Osteocyte (in vitro differentiated cells): Measurements from ENCODE around the gene PTGES3. TPM values are rescaled to one million over a fixed set of nuclear protein-coding genes. Genes with fewer than 3 reads are reported as not detected.

Experiments
- DNase-seq: peaks from one replicate; pipeline ENCODE4 v3.0.0; 2021; ENCODE audit warnings: mixed read lengths; ENCODE audit not compliant: unreplicated experiment; ENCODE audit errors: extremely low spot score
- H3K27ac Mint-ChIP-seq: one replicate; pipeline ENCODE4 v1.8.0; 2021; ENCODE audit warnings: mild to moderate bottlenecking, mixed read lengths; ENCODE audit not compliant: unreplicated experiment
- H3K27me3 Mint-ChIP-seq: one replicate; pipeline ENCODE4 v1.8.0; 2021; ENCODE audit warnings: mixed read lengths; ENCODE audit not compliant: unreplicated experiment
- H3K36me3 Mint-ChIP-seq: one replicate; pipeline ENCODE4 v1.8.0; 2021; ENCODE audit warnings: mixed read lengths; ENCODE audit not compliant: unreplicated experiment
- H3K4me1 Mint-ChIP-seq: one replicate; pipeline ENCODE4 v1.8.0; 2021; ENCODE audit warnings: mixed read lengths; ENCODE audit not compliant: unreplicated experiment
- H3K4me3 Mint-ChIP-seq: one replicate; pipeline ENCODE4 v1.8.0; 2021; ENCODE audit warnings: mild to moderate bottlenecking, moderate library complexity, mixed read lengths; ENCODE audit not compliant: unreplicated experiment
- H3K9me3 Mint-ChIP-seq: one replicate; pipeline ENCODE4 v1.8.0; 2021; ENCODE audit warnings: mixed read lengths; ENCODE audit not compliant: unreplicated experiment
- CTCF ChIP-seq: fragments of 200-600 bp; sonication (generic); IDR thresholded peaks from 2 replicates; pipeline ENCODE4 v1.5.0; 2021; ENCODE audit warnings: antibody characterized with exemption, mild to moderate bottlenecking, moderate library complexity
- total RNA-seq: library from RNA; stranded (reverse); gene quantifications from 2 replicates; pipeline ENCODE4 v1.2.1, GENCODE V29; 2021

The PTGES3 gene
- total RNA-seq, 1 donor from 2014 or later: 140 TPM

DNA sequence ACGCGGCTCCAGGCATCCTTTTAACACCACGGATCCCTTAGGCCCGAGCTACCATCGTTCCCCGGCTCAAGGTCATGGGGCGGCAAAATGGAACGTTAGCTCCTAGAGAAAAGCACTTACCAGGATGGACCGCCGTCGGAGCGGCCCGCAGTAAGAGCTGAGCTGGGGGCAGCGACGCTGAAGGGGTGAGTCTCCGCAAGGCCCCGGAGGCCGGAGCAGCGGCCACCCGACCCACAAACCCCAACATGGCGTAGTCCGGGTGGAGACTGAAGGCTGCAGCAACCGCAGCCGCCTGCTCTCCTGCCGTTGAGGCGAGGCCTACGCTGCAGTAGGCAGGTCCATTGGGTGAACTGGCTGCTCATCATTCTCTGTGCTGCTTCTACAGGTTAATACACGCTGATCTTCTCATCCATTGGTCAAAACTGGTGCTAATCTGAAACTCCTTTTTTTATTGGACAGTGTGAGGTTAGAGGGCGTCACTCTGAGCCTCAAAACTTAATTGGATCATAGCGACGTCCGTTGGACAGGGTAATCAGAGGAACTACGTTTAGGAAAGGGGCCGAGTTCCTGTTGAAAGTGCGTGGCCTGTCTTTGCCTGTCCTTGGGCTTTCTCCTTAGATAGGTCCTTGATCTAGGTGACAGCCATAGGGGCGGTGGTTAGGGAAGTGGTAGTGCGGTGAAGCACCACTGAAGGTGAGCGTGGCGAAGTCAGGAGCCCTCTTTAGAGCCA lies 42.2 kb downstream of the PTGES3 start, which contains the start of gene ATP5F1B:
Gene ATP5F1B (minus strand): TSS at position 268 of the 730 bp plus-strand sequence. CDS start 21 bp downstream, at position 247.
- Mint-ChIP-seq H3K4me1 (peaks cover 27% of the 10 kb centered on the region), H3K27me3 (no peaks in the 10 kb centered on the region), H3K4me3 (peak within 1 kb of the TSS; percentile 99), H3K9me3 (no peaks in the 10 kb centered on the region), H3K36me3 (peaks cover 29% of the 10 kb centered on the region), H3K27ac (peak within 1 kb of the TSS; percentile 98)
- DNase-seq: peak; percentile 97
- TF ChIP-seq CTCF: no peak

DNA sequence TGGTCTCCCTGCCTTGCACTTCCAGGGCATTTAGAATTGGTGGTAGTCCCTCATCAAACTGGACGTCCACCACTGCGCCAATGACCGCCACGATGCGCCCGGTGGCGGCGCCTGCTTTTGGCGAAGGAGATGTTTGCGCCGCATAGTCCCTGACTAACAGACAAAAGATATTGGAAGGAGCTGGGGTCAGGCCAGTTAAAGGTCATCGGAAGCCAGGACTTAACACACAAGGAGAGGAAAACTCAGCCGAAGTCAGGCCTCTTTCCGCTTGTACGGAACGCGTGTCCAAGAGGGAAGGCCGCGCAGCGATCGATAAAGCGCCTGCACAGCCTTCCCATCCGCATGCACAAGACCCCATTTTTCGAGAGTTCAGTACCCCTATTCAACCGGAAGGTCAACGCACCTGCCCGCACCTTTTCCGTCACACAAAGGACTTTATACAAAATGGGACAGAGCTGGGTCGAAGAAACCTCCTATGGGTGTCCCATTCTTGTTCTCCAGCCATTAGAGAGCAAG lies 42.8 kb downstream of the PTGES3 start:
- Mint-ChIP-seq H3K27me3 (no peaks in the 10 kb centered on the region), H3K36me3 (peaks cover 33% of the 10 kb centered on the region), H3K4me3 (peak overlapping the region; percentile 99), H3K27ac (peak overlapping the region; percentile 96), H3K9me3 (no peaks in the 10 kb centered on the region), H3K4me1 (peaks cover 27% of the 10 kb centered on the region)
- no peak for DNase-seq
- TF ChIP-seq CTCF: no peak

DNA sequence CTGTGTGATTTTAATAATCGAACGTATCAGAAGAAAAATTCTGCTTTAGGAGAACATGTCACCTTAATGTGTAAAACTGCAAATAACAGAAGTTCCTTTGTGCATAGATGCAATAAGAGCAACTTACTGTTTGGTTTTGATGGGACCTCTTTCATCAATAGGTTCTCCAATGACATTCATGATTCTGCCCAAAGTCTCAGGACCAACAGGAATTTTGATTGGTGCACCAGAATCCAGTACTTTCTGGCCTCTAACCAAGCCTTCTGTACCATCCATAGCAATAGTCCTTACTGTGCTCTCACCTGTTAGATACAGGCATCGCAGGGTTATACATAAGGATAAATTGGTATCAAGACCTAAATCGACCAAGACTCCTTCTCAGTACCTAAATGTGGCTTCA lies 43.4 kb downstream of the PTGES3 start:
- Mint-ChIP-seq H3K4me1 (peaks cover 27% of the 10 kb centered on the region), H3K36me3 (peaks cover 37% of the 10 kb centered on the region), H3K4me3 (peak overlapping the region; percentile 99), H3K9me3 (no peaks in the 10 kb centered on the region), H3K27ac (peak overlapping the region; percentile 96), H3K27me3 (no peaks in the 10 kb centered on the region)
- TF ChIP-seq CTCF: no peak
- no peak for DNase-seq

DNA sequence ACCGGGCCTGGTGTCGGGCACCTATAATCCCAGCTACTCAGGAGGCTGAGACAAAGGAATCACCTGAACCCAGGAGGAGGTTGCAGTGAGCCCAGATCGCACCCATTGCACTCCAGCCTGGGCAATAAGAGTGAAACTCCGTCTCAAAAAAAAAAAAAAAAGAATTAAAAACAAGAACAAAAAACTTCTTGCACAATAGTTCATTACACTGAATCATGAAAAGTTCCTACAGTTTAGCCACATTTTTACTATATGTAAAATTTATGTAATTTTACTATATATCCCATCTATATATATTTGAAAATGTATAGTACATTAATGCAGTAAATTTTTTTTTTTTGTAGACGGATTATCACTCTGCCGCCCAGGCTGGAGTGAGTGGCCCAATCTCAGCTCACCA lies 46.9 kb downstream of the PTGES3 start:
- Mint-ChIP-seq H3K9me3 (no peaks in the 10 kb centered on the region), H3K4me1 (peaks cover 39% of the 10 kb centered on the region), H3K4me3 (no peak overlapping the region), H3K27me3 (no peaks in the 10 kb centered on the region), H3K36me3 (peaks cover 58% of the 10 kb centered on the region), H3K27ac (no peak overlapping the region)
- DNase-seq: no peak
- no peak for TF ChIP-seq CTCF

- Mint-ChIP-seq H3K36me3 (peaks cover 38% of the 10 kb centered on the region), H3K27me3 (no peaks in the 10 kb centered on the region), H3K4me3 (no peak overlapping the region), H3K4me1 (peaks cover 37% of the 10 kb centered on the region), H3K27ac (peak overlapping the region; percentile 98), H3K9me3 (no peaks in the 10 kb centered on the region)
- no peak for DNase-seq
- no peak for TF ChIP-seq CTCF
Observed at GRCh38 chr12:56637621-56638020, 50.5 kb downstream of the PTGES3 start.
